Mesenchymal stem cell (in vitro differentiated cells and primary cell): ENCODE data around the gene DCTD.

Experiments used
- DNase-seq: peaks from one replicate; pipeline ENCODE4 v3.0.0-alpha.2; 2013
- H2AFZ ChIP-seq: one replicate; pipeline ENCODE4 v1.6.1; 2013; ENCODE audit warnings: low read depth, mild to moderate bottlenecking, control low read depth, inconsistent platforms, low read length, moderate library complexity
- H2AK5ac ChIP-seq: 2 replicates; pipeline ENCODE4 v1.6.1; 2013; ENCODE audit warnings: low read length, moderate library complexity, mild to moderate bottlenecking, inconsistent platforms; ENCODE audit not compliant: severe bottlenecking
- H2BK120ac ChIP-seq: one replicate; pipeline ENCODE4 v1.6.1; 2013; ENCODE audit warnings: low read depth, mild to moderate bottlenecking, inconsistent platforms, low read length, moderate library complexity
- H2BK12ac ChIP-seq, 2 experiments: one replicate each; pipeline ENCODE4 v1.6.1; 2013; ENCODE audit warnings: inconsistent platforms in 2 of 2, low read length in 2 of 2, mild to moderate bottlenecking in 2 of 2, moderate library complexity in 2 of 2, control low read depth in 1 of 2
- H2BK15ac ChIP-seq: one replicate; pipeline ENCODE4 v1.6.1; 2013; ENCODE audit warnings: mild to moderate bottlenecking, low read depth, inconsistent platforms; ENCODE audit not compliant: poor library complexity, severe bottlenecking
- H2BK5ac ChIP-seq: 2 replicates; pipeline ENCODE4 v1.6.1; 2013; ENCODE audit warnings: low read depth, mild to moderate bottlenecking, low read length, control low read depth, inconsistent platforms; ENCODE audit not compliant: poor library complexity, severe bottlenecking
- H3K14ac ChIP-seq, 2 experiments: one replicate each; pipeline ENCODE4 v1.6.1; 2013; ENCODE audit warnings: inconsistent platforms in 2 of 2, low read length in 2 of 2, control low read depth in 1 of 2, mild to moderate bottlenecking in 1 of 2, moderate library complexity in 1 of 2
- H3K18ac ChIP-seq, 2 experiments: one replicate each; pipeline ENCODE4 v1.6.1; 2013; ENCODE audit warnings: inconsistent platforms in 2 of 2, low read length in 2 of 2, control low read depth in 1 of 2, low read depth in 1 of 2, mild to moderate bottlenecking in 1 of 2
- H3K23ac ChIP-seq, 2 experiments: one replicate each; pipeline ENCODE4 v1.6.1; 2013; ENCODE audit warnings: inconsistent platforms in 2 of 2, low read length in 2 of 2, mild to moderate bottlenecking in 2 of 2, moderate library complexity in 2 of 2, control low read depth in 1 of 2
- H3K27ac ChIP-seq: 2 replicates; pipeline ENCODE4 v1.5.1; 2013; ENCODE audit warnings: mild to moderate bottlenecking, moderate library complexity, low read length, control low read depth, inconsistent platforms; ENCODE audit not compliant: poor library complexity, severe bottlenecking
- H3K27me3 ChIP-seq, 2 experiments: 2 replicates each; pipeline versions ENCODE4 v1.6.1 to v1.7.0; 2013; ENCODE audit warnings: low read length in 2 of 2, mild to moderate bottlenecking in 2 of 2, moderate library complexity in 2 of 2, control low read depth in 1 of 2, inconsistent platforms in 1 of 2; ENCODE audit not compliant: control insufficient read depth in 1 of 2, insufficient read depth in 1 of 2
- H3K36me3 ChIP-seq, 2 experiments: 2 replicates each; pipeline versions ENCODE4 v1.6.1 to v1.7.0; 2013; ENCODE audit warnings: low read length in 2 of 2, control low read depth in 1 of 2, inconsistent platforms in 1 of 2, low read depth in 1 of 2, mild to moderate bottlenecking in 1 of 2; ENCODE audit not compliant: insufficient read depth in 2 of 2, control insufficient read depth in 1 of 2
- H3K4ac ChIP-seq, 2 experiments: one replicate each; pipeline ENCODE4 v1.6.1; 2013; ENCODE audit warnings: inconsistent platforms in 2 of 2, low read length in 2 of 2, mild to moderate bottlenecking in 2 of 2, moderate library complexity in 2 of 2, control low read depth in 1 of 2, low read depth in 1 of 2
- H3K4me1 ChIP-seq: 2 replicates; pipeline ENCODE4 v1.6.1; 2013; ENCODE audit warnings: low read depth, low read length, control low read depth; ENCODE audit not compliant: control insufficient read depth, insufficient read depth
- H3K4me2 ChIP-seq: 2 replicates; pipeline ENCODE4 v1.6.1; 2013; ENCODE audit warnings: low read length, mild to moderate bottlenecking, inconsistent platforms; ENCODE audit not compliant: poor library complexity, severe bottlenecking
- H3K4me3 ChIP-seq, 2 experiments: 2 replicates each; pipeline versions ENCODE4 v1.5.1 to v1.7.0; 2013; ENCODE audit warnings: low read length in 2 of 2, mild to moderate bottlenecking in 2 of 2, control low read depth in 1 of 2, low read depth in 1 of 2; ENCODE audit not compliant: insufficient read depth in 1 of 2
- H3K79me1 ChIP-seq: replicated peaks from 2 replicates; pipeline ENCODE4 v1.6.1; 2013; ENCODE audit warnings: mild to moderate bottlenecking, control low read depth, low read length, inconsistent platforms; ENCODE audit not compliant: poor library complexity, severe bottlenecking
- H3K9ac ChIP-seq: 2 replicates; pipeline ENCODE4 v1.7.0; 2013; ENCODE audit warnings: mild to moderate bottlenecking, low read length, moderate library complexity
- H3K9me3 ChIP-seq: 2 replicates; pipeline ENCODE4 v1.7.0; 2013; ENCODE audit warnings: mild to moderate bottlenecking, low read length; ENCODE audit not compliant: control insufficient read depth
- H4K8ac ChIP-seq: one replicate; pipeline ENCODE4 v1.6.1; 2013; ENCODE audit warnings: inconsistent platforms, mild to moderate bottlenecking, low read length, moderate library complexity
- H4K91ac ChIP-seq: one replicate; pipeline ENCODE4 v1.6.1; 2013; ENCODE audit warnings: mild to moderate bottlenecking, low read length, inconsistent platforms
- WGBS: methylation state at CpG from one replicate; pipeline ENCODE4 v1.1.7; 2013; ENCODE audit warnings: mixed read lengths; 5-methylcytosine and 5-hydroxymethylcytosine counted together

Gene DCTD

DNA sequence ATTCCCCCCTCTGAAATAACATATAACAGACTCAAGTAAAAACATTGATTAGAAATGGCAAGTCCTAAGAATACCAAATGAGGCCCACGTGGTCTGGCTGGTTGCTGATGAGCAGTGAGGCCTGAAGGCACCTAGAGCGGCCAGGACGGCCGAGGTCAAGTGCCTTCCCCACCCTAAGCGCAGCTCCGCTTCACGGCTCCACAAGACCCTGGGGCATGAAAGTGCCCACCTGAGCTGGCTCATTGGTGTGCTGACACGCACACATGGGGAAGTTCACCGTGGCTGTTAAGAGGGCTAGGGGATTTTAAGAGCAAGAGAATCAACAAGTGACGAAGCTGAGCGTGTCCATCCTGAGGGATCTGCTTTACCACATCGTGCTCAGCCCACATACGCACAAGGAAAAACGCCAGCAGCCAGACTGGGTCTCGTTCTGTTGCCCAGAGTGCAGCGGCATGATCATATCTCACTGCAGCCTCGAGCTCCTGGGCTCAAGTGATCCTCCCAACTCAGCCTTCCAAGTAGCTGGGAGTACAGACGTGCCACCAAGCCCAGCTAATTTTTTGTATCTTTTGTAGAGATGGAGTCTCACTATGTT is 22.4 kb downstream of the DCTD start:
- no peaks in the 10 kb centered on the region for H3K9me3 ChIP-seq

GRCh38 chr4:182893474-182894080 is 23.6 kb downstream of the DCTD start:
- H3K4me1 ChIP-seq = peaks cover 5% of the 10 kb centered on the region
- H4K8ac ChIP-seq = no peak overlapping the region
- DNase-seq = no peak
- H3K27ac ChIP-seq = no peak overlapping the region
- H2BK12ac ChIP-seq = no peak overlapping the region
- no peak overlapping the region for H3K9ac ChIP-seq
- no peak overlapping the region for H3K18ac ChIP-seq
- H2AFZ ChIP-seq = no peak overlapping the region
- peaks cover 40% of the 10 kb centered on the region for H3K79me1 ChIP-seq
- no peak overlapping the region for H3K4me3 ChIP-seq
- no peak overlapping the region for H3K4ac ChIP-seq
- peaks cover 51 to 96% of the 10 kb centered on the region in 2 experiments for H3K36me3 ChIP-seq
- H2BK15ac ChIP-seq = no peak overlapping the region
- no peak overlapping the region for H2BK120ac ChIP-seq
- H4K91ac ChIP-seq = no peak overlapping the region
- no peak overlapping the region for H2BK5ac ChIP-seq
- 95% methylated on average over 17 of the region's 19 CpGs for WGBS
- H2AK5ac ChIP-seq = no peak overlapping the region
- H3K9me3 ChIP-seq = no peaks in the 10 kb centered on the region
- H3K14ac ChIP-seq = no peak overlapping the region
- no peaks in the 10 kb centered on the region for H3K27me3 ChIP-seq
- H3K23ac ChIP-seq = no peak overlapping the region
- no peak overlapping the region for H3K4me2 ChIP-seq

More for the DNA sequence above, 22.4 kb downstream of the DCTD start:
- Histone ChIP-seq H4K8ac (no peak overlapping the region), H3K23ac (no peak overlapping the region), H2BK15ac (no peak overlapping the region), H4K91ac (no peak overlapping the region), H3K36me3 (peaks cover 53 to 93% of the 10 kb centered on the region in 2 experiments), H3K9ac (no peak overlapping the region), H3K4ac (no peak overlapping the region), H2BK12ac (no peak overlapping the region), H3K4me3 (no peak overlapping the region), H3K18ac (no peak overlapping the region), H2AK5ac (no peak overlapping the region), H2BK120ac (no peak overlapping the region), H2BK5ac (no peak overlapping the region), H3K27ac (no peak overlapping the region), H2AFZ (no peak overlapping the region), H3K4me1 (peaks cover 5% of the 10 kb centered on the region), H3K79me1 (peaks cover 38% of the 10 kb centered on the region), H3K14ac (no peak overlapping the region), H3K27me3 (no peaks in the 10 kb centered on the region), H3K4me2 (no peak overlapping the region)
- DNase-seq = no peak
- whole genome bisulfite sequencing = over 99% methylated on average over 18 of the region's 18 CpGs

DNA sequence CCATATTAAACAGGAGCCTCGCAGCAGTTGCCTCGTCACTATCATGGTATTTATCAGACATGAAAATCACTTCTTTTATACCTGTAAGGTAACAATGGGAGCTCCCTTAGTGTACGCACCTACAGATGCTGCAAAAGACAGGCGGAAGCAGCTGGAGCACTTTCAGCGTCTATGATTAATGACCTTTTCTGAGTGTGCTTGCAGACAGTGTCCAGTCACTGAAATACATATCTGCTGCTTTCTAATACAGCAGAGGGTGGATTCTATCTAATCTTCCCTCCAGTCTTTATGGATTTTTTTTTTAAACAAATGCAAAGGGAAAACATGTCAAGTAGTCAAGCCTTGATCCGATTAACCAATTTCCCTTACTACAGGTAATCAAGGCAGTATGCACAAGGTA is 24.1 kb downstream of the DCTD start:
- 93% methylated on average over 6 of the region's 6 CpGs for WGBS
- no peak overlapping the region for H3K4me3 ChIP-seq
- H3K23ac ChIP-seq = no peak overlapping the region
- peaks cover 49 to 96% of the 10 kb centered on the region in 2 experiments for H3K36me3 ChIP-seq
- H3K27ac ChIP-seq = no peak overlapping the region
- no peak overlapping the region for H4K91ac ChIP-seq
- H2AK5ac ChIP-seq = no peak overlapping the region
- no peak overlapping the region for H4K8ac ChIP-seq
- no peak overlapping the region for H2BK5ac ChIP-seq
- no peak for DNase-seq
- no peaks in the 10 kb centered on the region for H3K27me3 ChIP-seq
- peaks cover 39% of the 10 kb centered on the region for H3K79me1 ChIP-seq
- H3K4me2 ChIP-seq = no peak overlapping the region
- no peak overlapping the region for H3K18ac ChIP-seq
- no peak overlapping the region for H3K14ac ChIP-seq
- no peak overlapping the region for H3K4ac ChIP-seq
- H2BK120ac ChIP-seq = no peak overlapping the region
- no peak overlapping the region for H2AFZ ChIP-seq
- no peaks in the 10 kb centered on the region for H3K9me3 ChIP-seq
- H2BK12ac ChIP-seq = no peak overlapping the region
- H3K9ac ChIP-seq = no peak overlapping the region
- H3K4me1 ChIP-seq = peaks cover 5% of the 10 kb centered on the region
- H2BK15ac ChIP-seq = no peak overlapping the region

DNA sequence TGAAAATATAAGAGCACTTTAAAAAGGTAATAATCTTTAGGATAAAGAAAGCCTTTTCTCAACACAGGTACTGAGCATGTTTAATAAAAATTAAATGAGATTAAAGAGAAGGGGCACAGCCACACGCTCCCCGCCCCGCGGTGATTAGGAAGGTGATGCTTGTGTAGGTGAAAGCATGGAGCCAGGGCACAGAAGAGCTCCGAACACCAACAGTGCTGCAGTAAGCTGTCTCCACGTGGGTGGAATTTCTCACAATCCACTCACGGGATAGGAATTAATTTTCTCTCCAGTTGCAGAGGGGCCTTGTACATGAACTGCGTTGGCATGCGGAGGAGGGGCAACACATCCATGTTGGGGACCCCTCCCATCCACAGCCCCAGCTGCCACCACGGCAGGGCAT is 27.0 kb downstream of the DCTD start:
- H2BK15ac ChIP-seq = no peak overlapping the region
- no peak overlapping the region for H2BK5ac ChIP-seq
- no peak for DNase-seq
- H3K4me3 ChIP-seq = no peak overlapping the region
- no peak overlapping the region for H3K18ac ChIP-seq
- H3K14ac ChIP-seq = no peak overlapping the region
- no peak overlapping the region for H3K4ac ChIP-seq
- peaks cover 3% of the 10 kb centered on the region for H3K9me3 ChIP-seq
- H2BK12ac ChIP-seq = no peak overlapping the region
- H2AFZ ChIP-seq = no peak overlapping the region
- H3K23ac ChIP-seq = no peak overlapping the region
- H3K4me1 ChIP-seq = peaks cover 5% of the 10 kb centered on the region
- 98% methylated on average over 10 of the region's 10 CpGs for WGBS
- no peak overlapping the region for H2AK5ac ChIP-seq
- H3K27ac ChIP-seq = no peak overlapping the region
- peaks cover 37% of the 10 kb centered on the region for H3K79me1 ChIP-seq
- no peaks in the 10 kb centered on the region for H3K27me3 ChIP-seq
- no peak overlapping the region for H4K91ac ChIP-seq
- H3K9ac ChIP-seq = no peak overlapping the region
- no peak overlapping the region for H3K4me2 ChIP-seq
- no peak overlapping the region for H2BK120ac ChIP-seq
- H4K8ac ChIP-seq = no peak overlapping the region
- peaks cover 40 to 98% of the 10 kb centered on the region in 2 experiments for H3K36me3 ChIP-seq
